ENCODE measurements around the gene RNF225. TPM values are rescaled to one million over a fixed set of nuclear protein-coding genes. Genes with fewer than 3 reads are reported as not detected.

Gene RNF225
- total and polyA plus RNA-seq, 2 of the 13 experiments (the other 11 are each of a cell fraction or from before 2014, with no cell fraction given) = not detected

- Histone ChIP-seq H3K4me3 (replicated peaks in 1 of 3; ENCODE audit: insufficient read depth in 1 of 3, low read depth in 2 of 3, low read length in 3 of 3) (no peak overlapping the region), H3K9me3 (ENCODE audit: low read length) (no peaks in the 10 kb centered on the region), H3K9ac (ENCODE audit: insufficient read depth, low read depth, low read length) (no peak overlapping the region), H4K20me1 (ENCODE audit: insufficient read depth, low read length) (peaks cover 17% of the 10 kb centered on the region; the same call in 1 of the 2 replicates), H3K4me2 (ENCODE audit: low read depth, low read length) (no peak overlapping the region), H3K27ac (ENCODE audit: extremely low read length, insufficient read depth, low read length) (no peak overlapping the region), H3K79me2 (ENCODE audit: insufficient read depth, low read length) (peaks cover 4% of the 10 kb centered on the region), H2AFZ (ENCODE audit: low read length) (no peak overlapping the region), H3K36me3 (replicated peaks in 1 of 2; ENCODE audit: control insufficient read depth in 1 of 2, insufficient read depth in 2 of 2, low read length in 2 of 2) (peaks cover 10 to 22% of the 10 kb centered on the region in 2 experiments), H3K4me1 (ENCODE audit: insufficient read depth, low read length) (peaks cover 32% of the 10 kb centered on the region), H3K27me3 (ENCODE audit: control insufficient read depth in 1 of 2, insufficient read depth in 2 of 2, low read length in 2 of 2) (no peaks in the 10 kb centered on the region)
- in situ Hi-C loops (cut with HindIII; ENCODE audit: extremely low pct_ligation_motif_present, low pct_unique_long_range_greater_than_20kb) (no loop called here), intact Hi-C loops (cut with micrococcal nuclease; ENCODE audit: unreplicated experiment) (no loop called here)
- ChIA-PET POLR2A (interaction anchor here (1.3 kb wide), 1 partner anchor 10 kb away, joined by 3 read pairs; the partner anchor contains the start of gene ZNF584), CTCF (ENCODE audit: low intra/inter-chr PET ratio, low total read pairs) (no interaction called here)
- WGBS (ENCODE audit: low lambda C conversion rate) = 11% methylated on average over 2 of the region's 4 CpGs
- FAIRE-seq (no peak), ATAC-seq (no peak), DNase-seq (ENCODE audit: low spot score) (no peak)
- TF ChIP-seq KLF15 (CRISPR knock-in tag; IDR thresholded peaks at IDR 0.05; ENCODE audit: borderline replicate concordance) (no peak), ETV5 (CRISPR knock-in tag; IDR thresholded peaks at IDR 0.05; ENCODE audit: borderline replicate concordance) (no peak), EEA1 (CRISPR knock-in tag; IDR thresholded peaks at IDR 0.05; ENCODE audit: borderline replicate concordance) (no peak), PHB2 (IDR thresholded peaks at IDR 0.05; ENCODE audit: partially characterized antibody) (no peak), ZNF569 (CRISPR knock-in tag; IDR thresholded peaks at IDR 0.05; ENCODE audit: borderline replicate concordance) (no peak), PHF21A (CRISPR knock-in tag; IDR thresholded peaks at IDR 0.05) (no peak), BHLHE40 (IDR thresholded peaks at IDR 0.05; ENCODE audit: low read length) (no peak), THAP11 (CRISPR knock-in tag; IDR thresholded peaks at IDR 0.05) (no peak), CCAR2 (optimal IDR thresholded peaks at IDR 0.05; ENCODE audit: low read depth, low read length) (no peak), ZNF335 (CRISPR knock-in tag; IDR thresholded peaks at IDR 0.05) (no peak), ZNF12 (CRISPR knock-in tag; IDR thresholded peaks at IDR 0.05) (no peak), ZNF841 (CRISPR knock-in tag; IDR thresholded peaks at IDR 0.05; ENCODE audit: borderline replicate concordance) (no peak), CBFB (CRISPR knock-in tag; IDR thresholded peaks at IDR 0.05) (no peak)
- TF ChIP-seq, protein P1, sequence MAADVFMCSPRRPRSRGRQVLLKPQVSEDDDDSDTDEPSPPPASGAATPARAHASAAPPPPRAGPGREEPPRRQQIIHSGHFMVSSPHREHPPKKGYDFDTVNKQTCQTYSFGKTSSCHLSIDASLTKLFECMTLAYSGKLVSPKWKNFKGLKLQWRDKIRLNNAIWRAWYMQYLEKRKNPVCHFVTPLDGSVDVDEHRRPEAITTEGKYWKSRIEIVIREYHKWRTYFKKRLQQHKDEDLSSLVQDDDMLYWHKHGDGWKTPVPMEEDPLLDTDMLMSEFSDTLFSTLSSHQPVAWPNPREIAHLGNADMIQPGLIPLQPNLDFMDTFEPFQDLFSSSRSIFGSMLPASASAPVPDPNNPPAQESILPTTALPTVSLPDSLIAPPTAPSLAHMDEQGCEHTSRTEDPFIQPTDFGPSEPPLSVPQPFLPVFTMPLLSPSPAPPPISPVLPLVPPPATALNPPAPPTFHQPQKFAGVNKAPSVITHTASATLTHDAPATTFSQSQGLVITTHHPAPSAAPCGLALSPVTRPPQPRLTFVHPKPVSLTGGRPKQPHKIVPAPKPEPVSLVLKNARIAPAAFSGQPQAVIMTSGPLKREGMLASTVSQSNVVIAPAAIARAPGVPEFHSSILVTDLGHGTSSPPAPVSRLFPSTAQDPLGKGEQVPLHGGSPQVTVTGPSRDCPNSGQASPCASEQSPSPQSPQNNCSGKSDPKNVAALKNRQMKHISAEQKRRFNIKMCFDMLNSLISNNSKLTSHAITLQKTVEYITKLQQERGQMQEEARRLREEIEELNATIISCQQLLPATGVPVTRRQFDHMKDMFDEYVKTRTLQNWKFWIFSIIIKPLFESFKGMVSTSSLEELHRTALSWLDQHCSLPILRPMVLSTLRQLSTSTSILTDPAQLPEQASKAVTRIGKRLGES (CRISPR knock-in tag; IDR thresholded peaks at IDR 0.05; ENCODE audit: borderline replicate concordance) = no peak
- BruUV-seq (replicated peaks) = no TSS peak
Observed at GRCh38 chr19:58398087-58398486, 2.6 kb downstream of the RNF225 start.
